Measurements from ENCODE around the gene GID4. TPM values are rescaled to one million over a fixed set of nuclear protein-coding genes. Genes with fewer than 3 reads are reported as not detected.
A peak's percentile ranks its signal among the peaks of the same experiment; 100 is the strongest.

The GID4 gene
- total RNA-seq, 4 donors from 2014 or later, result 3.0 to 14.0 (median 10.9) TPM

DNA sequence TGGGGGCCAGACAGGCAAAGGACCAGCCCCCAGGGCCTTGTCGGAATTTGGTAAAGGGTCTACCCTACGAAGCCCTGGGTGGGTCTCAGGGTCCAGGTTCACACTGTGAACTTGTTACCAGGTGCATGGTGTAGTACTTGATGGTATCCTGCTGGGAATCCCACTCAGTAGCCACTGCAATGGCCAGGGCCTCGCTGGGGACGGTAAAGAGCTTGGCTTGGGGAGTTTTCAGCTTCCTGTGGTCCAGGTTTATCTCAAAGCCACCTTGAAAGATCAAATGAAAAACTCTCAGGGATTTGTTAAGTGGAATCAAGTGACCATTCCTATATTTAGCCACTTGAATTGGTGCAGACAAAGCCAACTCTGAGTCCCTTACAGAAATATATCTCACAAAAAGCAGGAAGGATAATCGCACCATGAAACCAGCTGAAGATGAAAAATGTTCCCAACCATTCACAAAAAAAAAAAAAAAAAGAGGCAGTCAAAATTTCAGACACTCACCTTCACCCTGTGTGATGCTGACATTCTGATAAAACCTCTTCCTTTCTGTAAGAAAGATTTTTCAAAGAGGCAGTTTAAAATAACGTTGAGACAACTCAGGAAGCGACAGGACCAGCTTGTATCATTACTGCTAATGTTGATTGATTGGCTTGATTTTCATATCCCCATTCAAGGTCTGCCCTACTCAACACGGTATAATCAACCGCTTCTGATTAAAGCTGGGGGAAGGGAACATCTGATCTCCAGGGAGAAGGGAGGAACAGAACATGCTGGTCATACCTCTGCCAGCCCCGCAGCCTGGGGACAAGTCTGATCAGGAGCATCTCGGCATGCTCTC, 10.9 kb upstream of the GID4 start:
- Histone ChIP-seq H3K4me1 (no peaks in the 10 kb centered on the region), H3K9me3 (no peaks in the 10 kb centered on the region), H3K4me3 (no peak overlapping the region), H3K36me3 (peaks cover 0 to 17% (median 0%) of the 10 kb centered on the region in 3 donors), H3K27ac (no peak overlapping the region), H3K27me3 (no peaks in the 10 kb centered on the region)
- no peak for DNase-seq
- TF ChIP-seq CTCF (IDR thresholded peaks at IDR 0.05) (no peak), POLR2A (IDR thresholded peaks at IDR 0.05) (no peak)

GRCh38 chr17:18028952-18029540, 10.2 kb upstream of the GID4 start:
- Histone ChIP-seq H3K36me3 (peaks cover 0 to 16% (median 0%) of the 10 kb centered on the region in 3 donors), H3K4me1 (no peaks in the 10 kb centered on the region), H3K9me3 (no peaks in the 10 kb centered on the region), H3K4me3 (no peak overlapping the region), H3K27ac (no peak overlapping the region), H3K27me3 (no peaks in the 10 kb centered on the region)
- peak in 1 of 3 donors; percentile 27 for DNase-seq
- TF ChIP-seq CTCF (IDR thresholded peaks at IDR 0.05) (no peak), POLR2A (IDR thresholded peaks at IDR 0.05) (no peak)

- Histone ChIP-seq H3K4me3 (no peak overlapping the region), H3K9me3 (no peaks in the 10 kb centered on the region), H3K27ac (no peak overlapping the region), H3K36me3 (peaks cover 0 to 11% (median 0%) of the 10 kb centered on the region in 3 donors), H3K27me3 (no peaks in the 10 kb centered on the region), H3K4me1 (peaks cover 0 to under 1% (median under 1%) of the 10 kb centered on the region in 4 donors)
- DNase-seq, result no peak
- no peak for TF ChIP-seq POLR2A (IDR thresholded peaks at IDR 0.05)
- no peak for TF ChIP-seq CTCF (IDR thresholded peaks at IDR 0.05)
Measured at GRCh38 chr17:18031955-18032354, 7.3 kb upstream of the GID4 start.

GRCh38 chr17:18033442-18034099, 5.6 kb upstream of the GID4 start:
- H3K27me3 ChIP-seq, result no peaks in the 10 kb centered on the region
- no peaks in the 10 kb centered on the region for H3K36me3 ChIP-seq
- H3K27ac ChIP-seq, result no peak overlapping the region
- DNase-seq, result peak in 2 of 3 donors; percentile 62 to 79
- H3K4me3 ChIP-seq, result no peak overlapping the region
- peaks cover 0 to 17% (median 9%) of the 10 kb centered on the region in 4 donors for H3K4me1 ChIP-seq
- no peaks in the 10 kb centered on the region for H3K9me3 ChIP-seq
- TF ChIP-seq POLR2A (IDR thresholded peaks at IDR 0.05) (no peak), CTCF (IDR thresholded peaks at IDR 0.05) (peak in 5 of 6 experiments; percentile 45 to 88 (median 85))

GRCh38 chr17:18035704-18036103, 3.5 kb upstream of the GID4 start:
- TF ChIP-seq CTCF (IDR thresholded peaks at IDR 0.05) (no peak), POLR2A (IDR thresholded peaks at IDR 0.05) (no peak)

More at GRCh38 chr17:18035704-18036103, 3.5 kb upstream of the GID4 start:
- Histone ChIP-seq H3K4me1 (peaks cover 0 to 24% (median 14%) of the 10 kb centered on the region in 4 donors), H3K9me3 (no peaks in the 10 kb centered on the region), H3K27me3 (no peaks in the 10 kb centered on the region), H3K4me3 (no peak overlapping the region), H3K27ac (no peak overlapping the region), H3K36me3 (no peaks in the 10 kb centered on the region)
- no peak for DNase-seq

Data from Peyer's patch (tissue), 4 donors.